A673 (cell line): ENCODE data around the gene ATP8B4.
"Not testable (repeated sequence)": the region's sequence is repeated elsewhere in the genome, so short reads cannot be mapped to it uniquely, and the experiment has no call there.

ENCODE experiments used
- CTCF ChIP-seq: fragments of 300-800, 200-600 bp; sonication (generic); conservative IDR thresholded peaks from 2 replicates; pipeline ENCODE4 v1.5.1; 2017; ENCODE audit warnings: low read depth, mild to moderate bottlenecking, antibody characterized with exemption, low read length, moderate library complexity, mixed read lengths
- EZH2 ChIP-seq: fragments of 200-600 bp; sonication (generic); IDR thresholded peaks from 2 replicates; pipeline ENCODE4 v1.6.1; 2017; ENCODE audit warnings: borderline replicate concordance, low read depth, mild to moderate bottlenecking, mixed read lengths, antibody characterized with exemption, low read length; ENCODE audit not compliant: poor library complexity, severe bottlenecking

DNA sequence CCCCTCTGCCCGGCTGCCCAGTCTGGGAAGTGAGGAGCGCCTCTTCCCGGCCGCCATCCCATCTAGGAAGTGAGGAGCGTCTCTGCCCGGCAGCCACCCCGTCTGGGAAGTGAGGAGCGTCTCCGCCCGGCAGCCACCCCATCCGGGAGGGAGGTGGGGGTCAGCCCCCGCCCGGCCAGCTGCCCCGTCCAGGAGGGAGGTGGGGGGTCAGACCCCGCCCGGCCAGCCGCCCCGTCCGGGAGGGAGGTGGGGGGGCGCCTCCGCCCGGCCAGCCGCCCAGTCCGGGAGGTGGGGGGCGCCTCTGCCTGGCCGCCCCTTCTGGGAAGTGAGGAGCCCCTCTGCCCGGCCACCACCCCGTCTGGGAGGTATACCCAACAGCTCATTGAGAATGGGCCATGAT is 39.2 kb upstream of the ATP8B4 start:
- TF ChIP-seq CTCF, EZH2: not testable (repeated sequence)
